ENCODE results near the gene UNC119B. TPM values are rescaled to one million over a fixed set of nuclear protein-coding genes. Genes with fewer than 3 reads are reported as not detected.
A peak's percentile ranks its signal among the peaks of the same experiment; 100 is the strongest.

Gene UNC119B
- total and polyA plus RNA-seq, 2 experiments from 2014 or later: 10.9 to 26.0 TPM

DNA sequence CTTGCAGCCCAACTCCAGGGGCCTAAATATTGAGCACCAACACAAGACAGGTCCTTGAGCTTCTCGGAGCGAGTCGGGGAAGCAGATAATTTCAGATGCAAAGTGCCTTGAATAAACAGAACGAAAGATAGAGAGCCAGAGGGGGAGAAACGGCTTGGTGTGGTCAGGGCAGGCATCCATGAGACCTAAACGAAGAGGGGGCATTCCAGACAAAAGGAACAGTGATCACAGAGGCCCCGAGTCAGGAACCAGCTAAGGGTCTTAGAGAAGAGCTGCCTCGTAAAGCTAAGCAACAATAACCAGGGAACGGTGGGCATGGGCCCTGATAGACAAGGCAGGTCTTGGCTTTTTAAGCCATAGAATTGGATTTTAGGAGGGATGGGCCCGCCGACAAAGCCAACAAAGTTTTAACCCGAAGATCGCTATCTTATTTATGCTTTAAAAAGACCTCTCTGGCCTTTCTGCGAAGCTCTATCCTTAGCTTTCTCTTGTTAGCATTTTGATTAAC, 14.9 kb downstream of the UNC119B start:
- H3K9me3 ChIP-seq (ENCODE audit: low read depth): no peaks in the 10 kb centered on the region
- H3K4me1 ChIP-seq (ENCODE audit: insufficient read depth): peaks cover 16% of the 10 kb centered on the region
- peak overlapping the region; percentile 50 for H3K4me3 ChIP-seq
- H3K79me2 ChIP-seq: peaks cover 17% of the 10 kb centered on the region
- H3K4me2 ChIP-seq: peak overlapping the region; percentile 92
- H3K27ac ChIP-seq: peak overlapping the region; percentile 74
- H2AFZ ChIP-seq: peak overlapping the region; percentile 92
- no peaks in the 10 kb centered on the region for H3K9me2 ChIP-seq (replicated peaks; ENCODE audit: insufficient read depth)
- WGBS (ENCODE audit: low lambda C conversion rate, missing lambda C conversion rate): 14% methylated on average over 14 of the region's 14 CpGs
- H3K36me3 ChIP-seq (replicated peaks; ENCODE audit: insufficient read depth, low read depth): no peaks in the 10 kb centered on the region
- no peaks in the 10 kb centered on the region for H3K27me3 ChIP-seq
- no peak for DNase-seq (ENCODE audit: low spot score)
- no peaks in the 10 kb centered on the region for H4K20me1 ChIP-seq (ENCODE audit: insufficient read depth, poor library complexity, severe bottlenecking)
- TF ChIP-seq EZH2 (IDR thresholded peaks at IDR 0.05; ENCODE audit: borderline replicate concordance) (no peak), EZH2phosphoT487 (IDR thresholded peaks at IDR 0.05; ENCODE audit: low read depth, severe bottlenecking, unreplicated experiment) (no peak)
- TF ChIP-seq, protein P1, sequence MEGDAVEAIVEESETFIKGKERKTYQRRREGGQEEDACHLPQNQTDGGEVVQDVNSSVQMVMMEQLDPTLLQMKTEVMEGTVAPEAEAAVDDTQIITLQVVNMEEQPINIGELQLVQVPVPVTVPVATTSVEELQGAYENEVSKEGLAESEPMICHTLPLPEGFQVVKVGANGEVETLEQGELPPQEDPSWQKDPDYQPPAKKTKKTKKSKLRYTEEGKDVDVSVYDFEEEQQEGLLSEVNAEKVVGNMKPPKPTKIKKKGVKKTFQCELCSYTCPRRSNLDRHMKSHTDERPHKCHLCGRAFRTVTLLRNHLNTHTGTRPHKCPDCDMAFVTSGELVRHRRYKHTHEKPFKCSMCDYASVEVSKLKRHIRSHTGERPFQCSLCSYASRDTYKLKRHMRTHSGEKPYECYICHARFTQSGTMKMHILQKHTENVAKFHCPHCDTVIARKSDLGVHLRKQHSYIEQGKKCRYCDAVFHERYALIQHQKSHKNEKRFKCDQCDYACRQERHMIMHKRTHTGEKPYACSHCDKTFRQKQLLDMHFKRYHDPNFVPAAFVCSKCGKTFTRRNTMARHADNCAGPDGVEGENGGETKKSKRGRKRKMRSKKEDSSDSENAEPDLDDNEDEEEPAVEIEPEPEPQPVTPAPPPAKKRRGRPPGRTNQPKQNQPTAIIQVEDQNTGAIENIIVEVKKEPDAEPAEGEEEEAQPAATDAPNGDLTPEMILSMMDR (IDR thresholded peaks at IDR 0.05; ENCODE audit: poor library complexity): no peak

DNA sequence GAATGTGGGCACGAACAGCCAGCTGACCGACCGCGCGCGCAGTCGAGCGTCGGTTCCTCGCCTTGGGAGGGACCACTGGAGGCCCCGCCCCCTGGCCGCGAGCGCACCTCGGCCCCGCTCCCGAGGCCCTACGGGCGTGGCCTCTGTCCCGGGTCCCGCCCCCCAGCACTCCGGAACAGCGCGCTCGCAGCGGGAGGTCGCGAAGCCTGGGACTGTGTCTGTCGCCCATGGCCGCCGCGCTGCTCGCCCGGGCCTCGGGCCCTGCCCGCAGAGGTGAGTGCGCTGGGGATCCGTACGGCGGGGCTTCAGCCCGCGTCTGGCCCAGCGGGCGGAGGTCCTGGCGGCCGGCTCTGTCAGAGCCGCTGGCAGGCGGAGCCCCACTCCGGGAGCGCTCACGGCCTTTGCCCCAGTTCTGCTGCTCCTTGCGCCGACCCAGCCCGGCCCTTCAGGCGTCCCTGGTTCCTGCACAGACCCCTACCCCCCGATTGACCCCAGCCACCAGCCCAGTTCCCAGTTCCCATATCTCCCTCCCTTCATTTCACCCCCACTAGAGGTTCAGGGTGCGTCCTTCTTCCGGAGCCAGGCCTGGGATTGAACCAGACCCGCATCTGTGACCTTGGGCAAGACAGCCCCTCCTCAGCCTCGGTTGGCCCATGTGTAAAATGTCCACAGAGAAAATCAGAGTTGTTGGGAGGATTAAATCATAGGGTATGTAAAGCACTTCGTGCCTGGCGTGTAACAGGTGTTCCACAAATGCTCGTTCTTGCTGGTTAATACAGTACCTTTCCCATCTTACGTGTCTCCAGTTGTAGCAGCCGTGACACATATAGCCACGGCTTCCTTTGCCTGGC, 15.6 kb downstream of the UNC119B start, which contains the start of gene ACADS:
TSS of gene ACADS (plus strand) at position 168 of the 851 bp plus-strand sequence. CDS start at position 228, 60 bp downstream.
- Histone ChIP-seq H3K4me3 (peak within 1 kb of the TSS; percentile 52), H3K4me1 (ENCODE audit: insufficient read depth) (peaks cover 11% of the 10 kb centered on the region), H2AFZ (peak within 1 kb of the TSS; percentile 92), H3K27me3 (no peaks in the 10 kb centered on the region), H3K4me2 (peak within 1 kb of the TSS; percentile 92), H3K27ac (peak within 1 kb of the TSS; percentile 79), H3K36me3 (replicated peaks; ENCODE audit: insufficient read depth, low read depth) (no peaks in the 10 kb centered on the region), H3K79me2 (peaks cover 17% of the 10 kb centered on the region), H3K9me3 (ENCODE audit: low read depth) (no peaks in the 10 kb centered on the region), H4K20me1 (ENCODE audit: insufficient read depth, poor library complexity, severe bottlenecking) (no peaks in the 10 kb centered on the region), H3K9me2 (replicated peaks; ENCODE audit: insufficient read depth) (no peaks in the 10 kb centered on the region)
- peak; percentile 96 for DNase-seq (ENCODE audit: low spot score)
- TF ChIP-seq, protein P1 (IDR thresholded peaks at IDR 0.05; ENCODE audit: poor library complexity): no peak
- TF ChIP-seq EZH2 (IDR thresholded peaks at IDR 0.05; ENCODE audit: borderline replicate concordance): no peak
- no peak for TF ChIP-seq EZH2phosphoT487 (IDR thresholded peaks at IDR 0.05; ENCODE audit: low read depth, severe bottlenecking, unreplicated experiment)
- 15% methylated on average over 51 of the region's 66 CpGs for WGBS (ENCODE audit: low lambda C conversion rate, missing lambda C conversion rate)

DNA sequence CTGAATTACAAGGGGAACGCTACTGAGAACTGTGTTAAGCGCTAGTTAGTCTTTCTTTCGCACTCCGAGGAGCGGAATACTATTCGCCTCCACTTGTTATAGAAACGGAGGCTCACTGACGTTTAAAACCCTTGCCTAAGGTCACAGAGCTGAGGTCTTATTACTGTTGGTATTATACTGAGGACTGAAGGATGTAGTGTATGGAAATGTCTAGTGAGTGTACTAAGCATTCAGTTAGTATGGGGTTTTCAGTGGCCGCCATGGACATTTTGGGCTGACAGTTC, 16.2 kb downstream of the UNC119B start:
- WGBS (ENCODE audit: low lambda C conversion rate, missing lambda C conversion rate): 91% methylated on average over 9 of the region's 9 CpGs
- peak overlapping the region; percentile 92 for H3K4me2 ChIP-seq
- peaks cover 7% of the 10 kb centered on the region for H3K4me1 ChIP-seq (ENCODE audit: insufficient read depth)
- H2AFZ ChIP-seq: peak overlapping the region; percentile 92
- no peak for TF ChIP-seq EZH2phosphoT487 (IDR thresholded peaks at IDR 0.05; ENCODE audit: low read depth, severe bottlenecking, unreplicated experiment)
- TF ChIP-seq, protein P1 (IDR thresholded peaks at IDR 0.05; ENCODE audit: poor library complexity): no peak
- TF ChIP-seq EZH2 (IDR thresholded peaks at IDR 0.05; ENCODE audit: borderline replicate concordance): no peak
- H3K36me3 ChIP-seq (replicated peaks; ENCODE audit: insufficient read depth, low read depth): no peaks in the 10 kb centered on the region
- H4K20me1 ChIP-seq (ENCODE audit: insufficient read depth, poor library complexity, severe bottlenecking): no peaks in the 10 kb centered on the region
- H3K9me3 ChIP-seq (ENCODE audit: low read depth): no peaks in the 10 kb centered on the region
- peak overlapping the region; percentile 79 for H3K27ac ChIP-seq
- H3K4me3 ChIP-seq: peak overlapping the region; percentile 52
- no peaks in the 10 kb centered on the region for H3K9me2 ChIP-seq (replicated peaks; ENCODE audit: insufficient read depth)
- DNase-seq (ENCODE audit: low spot score): no peak
- peaks cover 16% of the 10 kb centered on the region for H3K79me2 ChIP-seq
- H3K27me3 ChIP-seq: no peaks in the 10 kb centered on the region
